Tibial nerve (tissue), 4 donors: ENCODE data around the gene ASH1L. TPM values are rescaled to one million over a fixed set of nuclear protein-coding genes. Genes with fewer than 3 reads are reported as not detected.

Experiments
- DNase-seq, 2 donors: peaks; one replicate each; pipeline ENCODE4 v3.0.0-alpha.2; 2019; ENCODE audit warnings: low spot score in 2 of 2
- H3K27ac ChIP-seq, 4 donors: fragments of 200-600 bp; sonication (generic) in 3 of 4; one replicate each; pipeline ENCODE4 v1.5.1; 2017 to 2019; ENCODE audit warnings: mild to moderate bottlenecking in 1 of 4
- H3K27me3 ChIP-seq, 2 donors: fragments of 200-600 bp; sonication (generic) in 1 of 2; one replicate each; pipeline versions ENCODE4 v1.5.1 to v1.6.0; 2017 to 2019
- H3K36me3 ChIP-seq, 3 donors: fragments of 200-600 bp; sonication (generic); one replicate each; pipeline ENCODE4 v1.5.1; 2018 to 2019
- H3K4me1 ChIP-seq, 4 donors: fragments of 200-600 bp; sonication (generic) in 3 of 4; one replicate each; pipeline ENCODE4 v1.5.1; 2017 to 2019
- H3K4me3 ChIP-seq, 4 donors: fragments of 200-600 bp; sonication (generic) in 3 of 4; one replicate each; pipeline ENCODE4 v1.5.1; 2017 to 2019; ENCODE audit warnings: mild to moderate bottlenecking in 1 of 4, moderate library complexity in 1 of 4
- H3K9me3 ChIP-seq, 4 donors: fragments of 200-600 bp; sonication (generic) in 3 of 4; one replicate each; pipeline ENCODE4 v1.5.1; 2017 to 2019
- EP300 ChIP-seq, 2 donors: sonication (generic); formaldehyde crosslinking; IDR thresholded peaks; one replicate each; pipeline ENCODE4 v1.6.1; 2017; ENCODE audit warnings: antibody characterized with exemption in 2 of 2, mild to moderate bottlenecking in 1 of 2
- POLR2A ChIP-seq, 2 donors: fragments of 450-650 bp; IDR thresholded peaks; one replicate each; pipeline ENCODE4 v1.6.1; 2017; ENCODE audit warnings: antibody characterized with exemption in 2 of 2, mild to moderate bottlenecking in 2 of 2, moderate library complexity in 2 of 2
- WGBS, 2 donors: methylation state at CpG; one replicate each; pipeline ENCODE4 v1.1.5; 2018; 5-methylcytosine and 5-hydroxymethylcytosine counted together
- total RNA-seq, 4 donors: library from RNA; depleted of rRNA; stranded (reverse); fragments of >200 nt; gene quantifications; one replicate each; pipeline ENCODE4 v1.1.0, GENCODE V29; 2016
- TF ChIP-seq, protein P1 (sequence below), 5 experiments: fragments of 200-600 bp in 3 of 5; fragments of 450-650 bp in 2 of 5; sonication (generic) in 3 of 5; IDR thresholded peaks; one replicate each; pipeline ENCODE4 v1.5.1; 2016 to 2019; ENCODE audit warnings: antibody characterized with exemption in 5 of 5, mild to moderate bottlenecking in 3 of 5, moderate library complexity in 2 of 5

The ASH1L gene
- total RNA-seq, 4 donors from 2014 or later, result 73.7 to 99.6 (median 85.9) TPM

DNA sequence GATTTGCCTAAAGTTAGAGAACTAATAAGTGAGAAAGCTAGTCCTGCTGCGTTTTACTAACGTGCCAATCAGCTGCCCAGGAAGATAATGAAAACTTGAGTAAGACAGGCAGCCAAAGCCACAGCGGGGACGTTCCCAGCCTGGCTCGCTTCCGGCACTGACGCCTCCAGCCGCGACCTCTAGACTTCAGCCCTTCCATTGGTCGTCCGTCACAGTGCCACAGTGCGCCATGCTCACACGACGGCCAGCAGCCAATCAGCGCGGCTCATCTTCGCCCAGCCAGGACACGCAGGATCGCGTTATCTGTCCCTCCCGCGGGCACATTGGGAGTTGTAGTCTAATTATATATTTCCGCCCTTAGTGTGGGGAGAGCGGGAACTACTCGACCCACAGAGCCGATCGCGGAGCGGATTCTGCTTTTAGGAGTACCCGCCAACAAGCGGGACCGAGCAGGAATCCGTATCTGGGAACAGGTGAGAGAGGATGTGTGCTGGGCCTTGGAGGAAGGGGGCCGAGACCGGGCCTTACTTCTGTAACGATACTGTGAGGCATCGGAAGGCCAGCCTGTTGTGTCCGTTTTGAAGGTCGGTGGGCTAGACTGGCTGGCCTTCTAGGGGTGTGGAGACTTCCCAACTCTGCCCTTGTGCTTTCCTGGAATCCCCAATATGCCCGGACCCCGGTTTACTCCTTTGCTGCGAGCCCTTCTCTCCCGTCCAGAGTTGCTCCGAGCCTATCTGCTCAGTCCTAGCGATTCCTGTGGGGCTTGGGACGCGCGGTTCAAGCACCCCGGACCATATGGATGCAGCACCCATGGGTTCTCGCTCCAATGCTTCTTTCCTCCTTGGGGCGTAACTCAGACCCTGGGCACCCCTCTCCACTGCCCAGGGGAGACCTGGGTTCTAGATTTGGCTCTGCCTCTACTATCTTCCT lies 253.8 kb downstream of the ASH1L start, which contains the start of gene FDPS:
Gene FDPS (plus strand): TSS at position 374 of the 930 bp plus-strand sequence. CDS start 924 bp downstream, outside the sequence.
- Histone ChIP-seq H3K27me3 (no peaks in the 10 kb centered on the region), H3K36me3 (peaks cover 0 to 33% (median 0%) of the 10 kb centered on the region in 3 donors), H3K4me3 (peak within 1 kb of the TSS; percentile 58 to 93 (median 74)), H3K27ac (peak within 1 kb of the TSS; percentile 86 to 93 (median 92)), H3K9me3 (no peaks in the 10 kb centered on the region), H3K4me1 (peaks cover 0 to 39% (median 16%) of the 10 kb centered on the region in 4 donors)
- TF ChIP-seq, protein P1, sequence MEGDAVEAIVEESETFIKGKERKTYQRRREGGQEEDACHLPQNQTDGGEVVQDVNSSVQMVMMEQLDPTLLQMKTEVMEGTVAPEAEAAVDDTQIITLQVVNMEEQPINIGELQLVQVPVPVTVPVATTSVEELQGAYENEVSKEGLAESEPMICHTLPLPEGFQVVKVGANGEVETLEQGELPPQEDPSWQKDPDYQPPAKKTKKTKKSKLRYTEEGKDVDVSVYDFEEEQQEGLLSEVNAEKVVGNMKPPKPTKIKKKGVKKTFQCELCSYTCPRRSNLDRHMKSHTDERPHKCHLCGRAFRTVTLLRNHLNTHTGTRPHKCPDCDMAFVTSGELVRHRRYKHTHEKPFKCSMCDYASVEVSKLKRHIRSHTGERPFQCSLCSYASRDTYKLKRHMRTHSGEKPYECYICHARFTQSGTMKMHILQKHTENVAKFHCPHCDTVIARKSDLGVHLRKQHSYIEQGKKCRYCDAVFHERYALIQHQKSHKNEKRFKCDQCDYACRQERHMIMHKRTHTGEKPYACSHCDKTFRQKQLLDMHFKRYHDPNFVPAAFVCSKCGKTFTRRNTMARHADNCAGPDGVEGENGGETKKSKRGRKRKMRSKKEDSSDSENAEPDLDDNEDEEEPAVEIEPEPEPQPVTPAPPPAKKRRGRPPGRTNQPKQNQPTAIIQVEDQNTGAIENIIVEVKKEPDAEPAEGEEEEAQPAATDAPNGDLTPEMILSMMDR (IDR thresholded peaks at IDR 0.05), result peak in 4 of 5 experiments; percentile 4 to 80 (median 45)
- peak; percentile 90 to 91 for TF ChIP-seq EP300 (IDR thresholded peaks at IDR 0.05)
- peak; percentile 68 to 85 for TF ChIP-seq POLR2A (IDR thresholded peaks at IDR 0.05)
- peak; percentile 96 for DNase-seq
- 0% methylated on average over 33 to 51 of the region's 51 CpGs for WGBS, 2 donors

DNA sequence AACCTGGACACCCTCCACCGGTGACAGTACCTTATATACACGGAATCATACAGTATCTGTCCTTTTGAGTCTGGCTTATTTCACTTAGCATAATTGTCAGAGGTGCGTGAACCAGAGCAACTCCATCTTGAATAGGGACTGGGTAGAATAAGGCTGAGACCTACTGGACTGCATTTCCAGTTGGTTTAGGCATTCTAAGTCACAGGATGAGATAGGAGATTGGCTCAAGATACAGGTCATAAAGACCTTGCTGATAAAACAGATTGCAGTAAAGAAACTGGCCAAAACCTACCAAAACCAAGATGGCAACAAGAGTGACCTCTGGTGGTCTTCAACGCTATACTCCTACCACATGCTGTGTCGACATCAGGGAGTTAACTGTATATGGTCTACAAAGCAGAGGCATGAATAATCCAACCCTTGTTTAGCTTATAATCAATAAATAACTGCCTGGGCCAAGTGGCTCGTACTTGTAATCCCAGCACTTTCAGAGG lies 255.3 kb downstream of the ASH1L start:
- TF ChIP-seq, protein P1 (IDR thresholded peaks at IDR 0.05), result no peak
- TF ChIP-seq EP300 (IDR thresholded peaks at IDR 0.05) (no peak), POLR2A (IDR thresholded peaks at IDR 0.05) (no peak)
- Histone ChIP-seq H3K4me3 (no peak overlapping the region), H3K4me1 (peaks cover 0 to 39% (median 16%) of the 10 kb centered on the region in 4 donors), H3K36me3 (peaks cover 0 to 19% (median 0%) of the 10 kb centered on the region in 3 donors), H3K9me3 (no peaks in the 10 kb centered on the region), H3K27me3 (no peaks in the 10 kb centered on the region), H3K27ac (peak overlapping the region in 2 of 4 donors; percentile 92 to 93)
- no peak for DNase-seq
- WGBS, 2 donors, result 49 to 54% methylated on average over 6 of the region's 6 CpGs

- H3K27ac ChIP-seq, result peak overlapping the region in 3 of 4 donors; percentile 16 to 58 (median 23)
- H3K4me1 ChIP-seq, result peaks cover 0 to 37% (median 16%) of the 10 kb centered on the region in 4 donors
- DNase-seq, result no peak
- WGBS, 2 donors, result 62 to 74% methylated on average over 7 of the region's 7 CpGs
- H3K4me3 ChIP-seq, result no peak overlapping the region
- H3K9me3 ChIP-seq, result no peaks in the 10 kb centered on the region
- peaks cover 0 to 9% (median 0%) of the 10 kb centered on the region in 3 donors for H3K36me3 ChIP-seq
- no peaks in the 10 kb centered on the region for H3K27me3 ChIP-seq
- TF ChIP-seq, protein P1 (IDR thresholded peaks at IDR 0.05), result no peak
- TF ChIP-seq POLR2A (IDR thresholded peaks at IDR 0.05), result no peak
- no peak for TF ChIP-seq EP300 (IDR thresholded peaks at IDR 0.05)
Measured at GRCh38 chr1:155305881-155306391, 256.7 kb downstream of the ASH1L start.

GRCh38 chr1:155304558-155305063 lies 258.0 kb downstream of the ASH1L start:
- Histone ChIP-seq H3K36me3 (no peaks in the 10 kb centered on the region), H3K27ac (peak overlapping the region in 1 of 4 donors; percentile 46), H3K4me3 (no peak overlapping the region), H3K27me3 (no peaks in the 10 kb centered on the region), H3K4me1 (peaks cover 0 to 23% (median 9%) of the 10 kb centered on the region in 4 donors), H3K9me3 (no peaks in the 10 kb centered on the region)
- no peak for TF ChIP-seq POLR2A (IDR thresholded peaks at IDR 0.05)
- TF ChIP-seq EP300 (IDR thresholded peaks at IDR 0.05), result no peak
- TF ChIP-seq, protein P1 (IDR thresholded peaks at IDR 0.05), result no peak
- no peak for DNase-seq
- WGBS, 2 donors, result 74 to 81% methylated on average over 11 of the region's 11 CpGs
